RCC 7860 (cell line): ENCODE data around the gene CSF3.
"Not testable (repeated sequence)": the region's sequence is repeated elsewhere in the genome, so short reads cannot be mapped to it uniquely, and the experiment has no call there.

ENCODE experiments used
- DNase-seq: peaks from one replicate; pipeline ENCODE4 v3.0.0-alpha.2; 2015; ENCODE audit warnings: low spot score
- FAIRE-seq: peaks from 2 replicates; lab custom pipeline; 2012; peaks lifted over from hg19 to GRCh38; lab: Jason Lieb, UNC

Gene CSF3

GRCh38 chr17:39996800-39997199 is 18.4 kb upstream of the CSF3 start:
- FAIRE-seq (no peak), DNase-seq (no peak)

- FAIRE-seq (no peak), DNase-seq (no peak)
Observed at GRCh38 chr17:39997543-39997942, 17.7 kb upstream of the CSF3 start.

- no peak for FAIRE-seq
- no peak for DNase-seq
Observed at GRCh38 chr17:39999067-39999466, 16.2 kb upstream of the CSF3 start.

- FAIRE-seq (no peak), DNase-seq (no peak)
Observed at GRCh38 chr17:40000161-40000560, 15.1 kb upstream of the CSF3 start.

- DNase-seq, FAIRE-seq: not testable (repeated sequence)
Observed at GRCh38 chr17:40001335-40001734, 13.9 kb upstream of the CSF3 start.

GRCh38 chr17:40004072-40004471 is 11.2 kb upstream of the CSF3 start:
- DNase-seq (no peak), FAIRE-seq (no peak)

- DNase-seq (no peak), FAIRE-seq (no peak)
Observed at GRCh38 chr17:40004712-40005111, 10.5 kb upstream of the CSF3 start.

- DNase-seq, result no peak
- FAIRE-seq, result no peak
Observed at GRCh38 chr17:40005520-40005919, 9.7 kb upstream of the CSF3 start.

GRCh38 chr17:40010946-40011500 is 4.2 kb upstream of the CSF3 start:
- FAIRE-seq, DNase-seq: not testable (repeated sequence)

- not testable (repeated sequence) for FAIRE-seq, DNase-seq
Observed at GRCh38 chr17:40012017-40012647, 3.1 kb upstream of the CSF3 start.

- FAIRE-seq, result no peak
- DNase-seq, result no peak
Observed at GRCh38 chr17:40014375-40014980, 762 bp upstream of the CSF3 start.

- DNase-seq (no peak), FAIRE-seq (no peak)
Observed at GRCh38 chr17:40015998-40016985, 1.1 kb downstream of the CSF3 start.

GRCh38 chr17:40017422-40018080 is 2.3 kb downstream of the CSF3 start:
- no peak for DNase-seq
- FAIRE-seq, result no peak

GRCh38 chr17:40018211-40019121 is 3.2 kb downstream of the CSF3 start:
- no peak for FAIRE-seq

GRCh38 chr17:40019140-40019991 is 4.1 kb downstream of the CSF3 start:
- no peak for FAIRE-seq

More at GRCh38 chr17:40018211-40019121, 3.2 kb downstream of the CSF3 start:
- DNase-seq, result no peak

GRCh38 chr17:40020146-40020545 is 4.9 kb downstream of the CSF3 start:
- DNase-seq, result no peak
- FAIRE-seq, result no peak

More at GRCh38 chr17:40019140-40019991, 4.1 kb downstream of the CSF3 start:
- no peak for DNase-seq

- no peak for FAIRE-seq
- DNase-seq, result peak; percentile 70
Observed at GRCh38 chr17:40021451-40021971, 6.3 kb downstream of the CSF3 start.

- no peak for DNase-seq
- no peak for FAIRE-seq
Observed at GRCh38 chr17:40022497-40022896, 7.3 kb downstream of the CSF3 start.
